HT1080 (cell line): ENCODE results near the gene GPATCH8. TPM values are rescaled to one million over a fixed set of nuclear protein-coding genes. Genes with fewer than 3 reads are reported as not detected.

Experiments
- DNase-seq: peaks from one replicate; pipeline ENCODE4 v3.0.0-alpha.2; 2015; ENCODE audit warnings: low read depth
- small RNA-seq: library from RNA; depleted of rRNA; stranded (forward); fragments of <200 nt; gene quantifications from one replicate; pipeline ENCODE3, GENCODE V24; 2014
- total RNA-seq: library from RNA; depleted of rRNA; stranded (reverse); fragments of >200 nt; shearing (Covaris generic); gene quantifications from 2 replicates; pipeline ENCODE4 v1.2.3, GENCODE V29; 2014; rRNA removed

GPATCH8 gene
- total RNA-seq, 1 experiment from 2014 or later = 13.2 TPM

DNA sequence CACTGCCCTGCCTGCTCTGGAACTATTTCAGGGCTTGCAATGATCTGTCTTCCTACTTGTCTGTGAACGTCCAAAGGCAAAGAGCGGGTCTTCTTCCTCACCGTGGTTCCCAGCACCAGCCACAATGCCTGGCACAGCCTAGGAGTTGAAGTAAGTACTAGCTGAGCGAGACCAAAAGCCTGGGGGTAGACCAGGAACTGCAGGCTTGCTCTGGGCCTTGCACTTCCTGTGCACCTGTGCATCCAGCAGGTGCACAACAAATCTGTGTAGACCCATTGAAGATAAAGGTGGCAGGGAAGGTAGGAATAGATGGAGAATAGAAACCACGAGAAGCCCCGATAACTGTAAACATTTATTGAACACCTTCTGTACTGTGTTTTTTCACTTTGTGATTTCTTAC lies 144.2 kb downstream of the GPATCH8 start:
- DNase-seq = no peak

DNA sequence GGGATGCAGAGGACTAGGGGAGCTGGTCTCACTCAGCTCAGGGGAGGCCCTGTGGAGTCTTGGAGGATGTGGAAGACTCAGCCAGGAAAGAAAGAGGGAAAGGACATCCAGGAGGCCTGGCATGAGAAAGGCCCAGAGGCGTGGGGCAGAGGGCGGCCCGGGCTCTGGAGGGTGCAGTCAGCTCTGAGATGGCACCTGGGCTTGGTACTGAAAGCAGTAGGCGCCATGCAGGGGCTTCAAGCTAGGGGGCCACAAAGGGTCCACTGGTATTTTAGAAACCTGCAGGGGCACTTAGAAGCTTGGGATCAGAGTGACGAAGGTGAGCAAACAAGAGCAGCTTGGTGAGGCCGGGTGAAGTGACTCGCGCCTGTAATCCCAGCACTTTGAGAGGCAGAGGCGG lies 145.1 kb downstream of the GPATCH8 start:
- no peak for DNase-seq

DNA sequence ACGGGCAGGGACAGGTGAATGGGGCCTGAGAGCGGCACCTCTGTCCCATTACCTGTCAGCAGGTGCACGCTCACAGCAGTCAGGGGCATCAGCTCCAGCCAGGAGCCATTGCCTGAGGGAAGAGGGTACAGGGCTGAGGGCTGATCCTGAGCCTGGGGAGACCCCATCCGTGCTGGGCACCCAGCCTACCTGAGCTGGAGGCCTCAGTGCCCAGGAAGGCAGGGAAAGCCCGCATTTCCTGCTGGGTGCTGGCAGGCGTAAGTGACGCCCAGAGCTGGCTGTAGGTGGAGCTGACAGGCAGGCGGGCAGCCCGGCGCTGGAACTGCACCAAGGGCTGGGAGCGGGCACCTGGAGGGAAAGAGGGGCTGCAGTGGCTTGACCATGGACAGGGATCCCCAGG lies 147.0 kb downstream of the GPATCH8 start:
- DNase-seq = no peak

DNA sequence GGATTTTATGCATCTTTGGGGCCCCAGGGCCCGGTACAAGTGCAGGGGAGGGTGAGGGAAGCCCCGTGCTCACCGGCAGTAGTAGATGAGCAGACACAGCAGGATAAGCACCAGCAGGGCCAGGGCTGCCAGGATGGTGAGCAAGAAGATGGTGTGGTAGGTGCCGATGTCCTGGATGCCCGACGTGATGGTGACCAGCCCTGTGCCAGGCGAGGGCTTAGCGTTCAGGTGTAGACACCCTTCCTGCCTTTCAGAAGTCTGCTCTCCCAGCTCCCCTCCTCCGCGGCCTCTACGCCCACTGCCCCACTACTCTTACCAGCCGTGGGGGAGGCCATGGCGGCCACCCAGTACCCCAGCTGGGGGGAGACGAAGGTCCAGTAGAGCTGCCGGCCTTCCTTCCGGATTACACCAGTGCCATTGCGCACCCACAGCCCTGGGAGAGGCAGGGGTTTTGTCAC lies 147.5 kb downstream of the GPATCH8 start:
- no peak for DNase-seq

DNA sequence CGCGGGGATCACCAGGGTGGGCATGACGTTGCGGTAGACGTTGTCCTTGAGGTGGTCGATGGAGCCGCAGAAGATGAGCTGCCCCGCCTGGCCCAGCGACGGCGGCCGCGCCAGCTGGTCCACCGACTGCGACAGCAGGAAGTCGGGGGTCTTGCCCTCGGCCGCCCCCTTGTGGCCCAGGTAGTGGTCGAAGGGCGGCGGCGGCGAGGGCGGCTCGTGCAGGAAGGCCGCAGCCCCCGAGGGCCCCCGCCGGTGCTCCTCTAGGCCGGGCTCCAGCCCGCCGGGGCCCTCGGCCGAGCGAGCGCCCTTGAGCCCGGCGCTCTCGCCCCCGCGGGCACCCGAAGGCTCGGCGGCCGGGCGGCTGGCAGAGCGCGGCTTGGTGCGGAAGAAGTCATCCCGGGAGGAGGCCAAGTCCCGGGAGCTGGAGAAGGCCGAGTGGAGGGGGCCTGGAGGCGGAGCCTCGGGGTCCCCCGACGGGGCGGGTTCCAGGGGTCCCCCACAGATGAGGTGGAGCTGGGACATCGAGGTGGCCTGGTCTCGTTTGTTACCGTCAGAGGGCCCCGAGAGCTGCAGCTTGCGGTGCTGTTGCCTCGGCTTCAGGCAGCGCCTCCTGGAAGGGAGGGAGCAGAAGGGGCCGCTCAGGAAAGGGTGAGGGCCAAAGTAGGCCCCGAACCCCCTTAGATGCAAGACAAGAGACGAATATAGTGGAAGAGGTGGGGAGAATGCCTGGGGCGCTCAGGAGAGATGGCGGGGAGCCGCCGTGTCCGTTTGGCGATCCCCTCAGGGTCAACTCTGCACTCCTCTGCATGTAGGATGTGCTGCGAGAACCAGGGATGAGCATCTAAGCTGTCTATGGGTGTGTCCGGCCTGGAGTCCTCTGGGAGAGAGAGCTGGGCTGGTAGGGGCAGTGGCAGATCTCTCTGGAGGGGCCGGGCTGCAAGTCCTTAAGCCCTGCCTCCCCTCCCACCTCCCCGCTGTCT lies 148.3 kb downstream of the GPATCH8 start:
- no peak for DNase-seq

DNA sequence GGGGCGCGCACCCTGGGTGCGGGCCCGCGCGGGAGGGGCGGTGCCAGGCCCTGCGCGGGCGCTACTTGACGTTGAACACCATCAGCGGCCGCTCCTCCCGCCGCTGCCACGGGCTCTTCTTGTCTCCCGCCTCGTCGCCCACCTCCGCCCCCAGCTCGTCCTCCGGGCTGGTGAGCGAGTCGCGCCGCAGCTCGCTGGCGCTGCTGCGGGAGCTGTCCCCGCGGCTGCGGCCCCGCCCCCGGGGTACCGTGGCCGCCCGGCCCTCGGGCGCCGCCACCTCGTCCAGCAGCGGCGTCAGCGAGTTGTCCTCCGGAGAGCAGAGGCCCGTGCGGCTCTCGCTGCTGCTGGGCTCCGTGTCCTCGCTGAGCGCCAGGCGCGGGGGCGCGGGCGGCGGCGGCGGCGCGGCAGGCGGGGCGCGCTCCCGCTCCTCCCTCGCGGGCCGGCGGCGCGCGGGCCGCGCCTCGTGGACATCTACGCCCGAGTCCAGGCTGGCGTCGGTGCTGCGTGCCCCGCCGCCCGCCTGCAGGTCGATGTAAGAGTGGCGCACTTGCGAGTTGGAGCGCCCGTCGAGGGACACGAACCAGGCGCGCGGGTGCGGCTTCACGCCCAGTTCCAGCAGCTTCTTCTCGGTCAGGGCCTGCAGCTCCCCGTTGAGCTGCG lies 149.4 kb downstream of the GPATCH8 start:
- no peak for DNase-seq

DNA sequence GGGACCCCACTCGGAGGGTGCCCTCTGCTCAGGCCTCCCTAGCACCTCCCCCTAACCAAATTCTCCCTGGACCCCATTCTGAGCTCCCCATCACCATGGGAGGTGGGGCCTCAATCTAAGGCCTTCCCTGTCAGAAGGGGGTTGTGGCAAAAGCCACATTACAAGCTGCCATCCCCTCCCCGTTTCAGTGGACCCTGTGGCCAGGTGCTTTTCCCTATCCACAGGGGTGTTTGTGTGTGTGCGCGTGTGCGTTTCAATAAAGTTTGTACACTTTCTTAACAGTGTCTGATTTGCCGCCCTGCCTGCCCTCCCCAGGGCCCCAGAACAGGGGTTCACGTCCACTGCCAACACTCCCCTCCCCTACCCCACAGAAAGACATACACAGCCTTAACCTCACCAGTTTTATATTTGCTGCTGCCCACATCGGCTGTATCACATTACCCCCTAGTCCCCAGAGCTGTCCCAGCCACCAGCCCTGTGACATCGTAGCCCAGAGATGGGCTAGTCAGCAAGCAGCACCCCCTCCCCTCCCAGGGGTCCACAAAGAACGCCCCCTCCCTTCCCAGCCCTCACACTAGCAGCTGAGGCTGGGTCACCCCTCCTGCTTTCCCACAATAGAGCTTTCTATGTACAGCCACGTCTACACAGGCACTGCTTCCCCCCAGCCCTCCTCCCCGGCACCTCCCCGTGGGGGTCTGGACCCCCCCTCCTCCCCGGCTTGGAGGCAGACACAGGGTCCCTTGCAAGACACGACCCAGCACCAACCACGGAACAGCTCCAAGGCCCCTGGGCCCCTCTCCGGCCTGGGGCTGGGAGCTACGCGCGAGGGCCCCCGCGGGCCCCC lies 150.2 kb downstream of the GPATCH8 start:
- DNase-seq = no peak

DNA sequence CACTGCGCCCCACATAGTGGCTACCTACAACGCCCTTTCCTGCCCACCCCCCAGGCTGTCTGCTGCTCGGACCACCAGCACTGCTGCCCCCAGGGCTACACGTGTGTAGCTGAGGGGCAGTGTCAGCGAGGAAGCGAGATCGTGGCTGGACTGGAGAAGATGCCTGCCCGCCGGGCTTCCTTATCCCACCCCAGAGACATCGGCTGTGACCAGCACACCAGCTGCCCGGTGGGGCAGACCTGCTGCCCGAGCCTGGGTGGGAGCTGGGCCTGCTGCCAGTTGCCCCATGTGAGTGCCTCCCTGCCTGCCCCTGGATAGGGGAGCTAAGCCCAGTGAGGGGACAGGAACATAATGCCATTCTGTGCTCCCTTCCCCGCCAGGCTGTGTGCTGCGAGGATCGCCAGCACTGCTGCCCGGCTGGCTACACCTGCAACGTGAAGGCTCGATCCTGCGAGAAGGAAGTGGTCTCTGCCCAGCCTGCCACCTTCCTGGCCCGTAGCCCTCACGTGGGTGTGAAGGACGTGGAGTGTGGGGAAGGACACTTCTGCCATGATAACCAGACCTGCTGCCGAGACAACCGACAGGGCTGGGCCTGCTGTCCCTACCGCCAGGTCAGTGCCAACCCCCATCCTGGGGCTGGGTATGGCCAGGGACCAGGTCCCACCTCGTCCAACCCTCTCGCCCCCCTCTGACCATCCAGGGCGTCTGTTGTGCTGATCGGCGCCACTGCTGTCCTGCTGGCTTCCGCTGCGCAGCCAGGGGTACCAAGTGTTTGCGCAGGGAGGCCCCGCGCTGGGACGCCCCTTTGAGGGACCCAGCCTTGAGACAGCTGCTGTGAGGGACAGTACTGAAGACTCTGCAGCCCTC lies 151.0 kb downstream of the GPATCH8 start:
- no peak for DNase-seq

DNA sequence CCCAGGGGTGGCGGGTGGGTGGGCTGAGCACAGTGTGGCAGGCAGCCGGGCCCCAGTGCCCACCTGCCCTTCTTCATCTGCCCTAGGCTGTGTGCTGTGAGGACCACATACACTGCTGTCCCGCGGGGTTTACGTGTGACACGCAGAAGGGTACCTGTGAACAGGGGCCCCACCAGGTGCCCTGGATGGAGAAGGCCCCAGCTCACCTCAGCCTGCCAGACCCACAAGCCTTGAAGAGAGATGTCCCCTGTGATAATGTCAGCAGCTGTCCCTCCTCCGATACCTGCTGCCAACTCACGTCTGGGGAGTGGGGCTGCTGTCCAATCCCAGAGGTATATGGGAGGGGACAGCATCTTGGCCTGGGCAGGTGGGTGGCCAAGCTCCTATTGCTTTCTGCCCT lies 151.7 kb downstream of the GPATCH8 start:
- no peak for DNase-seq

DNA sequence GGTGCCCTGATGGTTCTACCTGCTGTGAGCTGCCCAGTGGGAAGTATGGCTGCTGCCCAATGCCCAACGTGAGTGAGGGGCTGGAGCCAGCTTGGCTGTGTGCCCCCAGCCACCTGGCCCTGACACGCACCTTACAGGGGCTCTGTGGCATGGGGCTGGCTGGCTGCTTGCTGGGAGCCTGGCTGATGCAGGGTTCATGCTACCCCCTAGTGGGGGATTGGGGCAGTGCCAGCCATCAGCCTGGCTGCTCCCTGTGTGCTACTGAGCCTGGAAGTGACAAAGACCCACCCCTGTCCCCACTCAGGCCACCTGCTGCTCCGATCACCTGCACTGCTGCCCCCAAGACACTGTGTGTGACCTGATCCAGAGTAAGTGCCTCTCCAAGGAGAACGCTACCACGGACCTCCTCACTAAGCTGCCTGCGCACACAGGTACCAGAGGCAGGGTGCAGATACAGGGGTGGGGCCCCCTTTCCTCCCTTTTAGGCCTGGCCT lies 152.4 kb downstream of the GPATCH8 start:
- DNase-seq = peak; percentile 59

DNA sequence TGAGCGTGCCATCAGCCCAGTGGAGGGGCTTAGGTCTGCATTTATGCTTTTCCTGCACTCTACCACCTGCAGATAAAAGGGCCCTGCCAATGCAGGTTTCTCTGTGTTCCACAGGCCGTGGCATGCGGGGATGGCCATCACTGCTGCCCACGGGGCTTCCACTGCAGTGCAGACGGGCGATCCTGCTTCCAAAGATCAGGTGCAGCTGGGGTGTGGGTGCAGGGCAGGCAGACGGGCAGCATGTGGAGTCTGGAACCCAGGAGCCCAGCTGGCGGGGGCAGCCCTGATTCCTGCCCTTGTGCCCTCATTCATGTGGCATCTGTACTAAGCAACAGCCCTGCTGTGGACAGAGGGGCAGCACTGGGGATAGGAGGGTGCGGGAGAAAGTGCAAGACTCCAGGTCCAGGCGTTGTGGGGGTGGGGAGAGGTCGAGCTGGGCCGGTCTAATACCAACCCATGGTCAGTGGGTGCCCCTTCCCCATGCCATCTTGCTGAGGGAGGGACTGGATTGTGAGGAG lies 153.6 kb downstream of the GPATCH8 start:
- no peak for DNase-seq

DNA sequence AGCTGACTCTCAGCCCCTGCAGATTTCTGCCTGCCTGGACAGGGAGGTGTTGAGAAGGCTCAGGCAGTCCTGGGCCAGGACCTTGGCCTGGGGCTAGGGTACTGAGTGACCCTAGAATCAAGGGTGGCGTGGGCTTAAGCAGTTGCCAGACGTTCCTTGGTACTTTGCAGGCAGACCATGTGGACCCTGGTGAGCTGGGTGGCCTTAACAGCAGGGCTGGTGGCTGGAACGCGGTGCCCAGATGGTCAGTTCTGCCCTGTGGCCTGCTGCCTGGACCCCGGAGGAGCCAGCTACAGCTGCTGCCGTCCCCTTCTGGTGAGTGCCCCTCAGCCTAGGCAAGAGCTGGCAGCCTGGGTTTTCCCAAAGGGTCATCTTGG lies 154.2 kb downstream of the GPATCH8 start:
- DNase-seq = no peak

DNA sequence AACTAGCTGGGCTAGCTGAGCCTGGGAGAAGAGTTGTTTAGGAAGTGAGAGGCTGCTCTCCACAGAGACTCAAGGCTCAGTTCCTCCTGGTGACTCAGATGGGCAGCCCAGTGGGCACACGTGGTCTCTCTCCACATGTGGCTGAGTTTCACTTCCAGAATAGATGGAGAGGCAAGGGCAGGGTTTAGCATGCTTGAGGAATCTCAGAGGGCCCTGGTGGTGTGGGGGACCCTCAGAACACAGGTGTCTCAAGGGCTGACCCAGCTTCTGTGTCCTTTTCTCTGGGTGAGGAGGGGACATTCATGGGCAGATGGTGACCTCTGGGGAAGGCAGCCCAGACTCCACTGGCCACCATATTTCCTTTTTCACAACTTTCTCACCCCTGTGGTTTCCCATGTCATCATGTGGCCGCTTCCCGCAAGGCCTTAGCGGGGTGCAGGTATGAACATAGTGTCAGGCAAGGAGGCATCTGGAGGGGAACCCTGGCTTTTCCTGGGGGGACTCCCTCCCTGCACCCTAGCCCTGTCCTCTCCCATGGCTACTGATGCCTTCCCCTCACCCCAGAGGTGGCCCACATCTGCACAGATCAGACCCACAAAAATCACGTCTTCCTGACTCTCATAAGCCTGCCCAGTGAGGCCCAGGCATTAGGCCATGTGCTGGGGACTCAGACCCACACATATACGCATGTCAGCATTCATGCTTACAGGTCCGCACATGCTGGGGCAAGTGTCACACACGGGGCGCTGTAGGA lies 154.8 kb downstream of the GPATCH8 start:
- DNase-seq = peak; percentile 75

Small RNA genes lying within 50 kb of the gene (small RNA-seq; reads per million reads assigned to genes)
- gene RN7SL258P = not detected

Other genes with a start within 250 kb of the GPATCH8 start
- not detected in 2 replicates for gene SLC4A1, start 235.3 kb downstream of the GPATCH8 start, total RNA-seq
- gene RUNDC3A, start 194.8 kb downstream of the GPATCH8 start, total RNA-seq = 0.31 and 1.9 TPM in 2 replicates
- 154 and 185 TPM in 2 replicates for gene SLC25A39, start 178.6 kb downstream of the GPATCH8 start, total RNA-seq
- 139 and 191 TPM in 2 replicates for gene GRN, start 158.1 kb downstream of the GPATCH8 start, total RNA-seq
- 11.4 and 11.7 TPM in 2 replicates for gene FAM171A2, start 139.6 kb downstream of the GPATCH8 start, total RNA-seq
- not detected in 2 replicates for gene ITGA2B, start 113.8 kb downstream of the GPATCH8 start, total RNA-seq
- gene FZD2, start 54.1 kb upstream of the GPATCH8 start, total RNA-seq = 9.7 and 14.6 TPM in 2 replicates
- gene MEIOC, start 153.1 kb upstream of the GPATCH8 start, total RNA-seq = 0.02 and 0.03 TPM in 2 replicates
- gene CCDC43, start 186.4 kb upstream of the GPATCH8 start, total RNA-seq = 40.9 and 41.3 TPM in 2 replicates
- 11.4 and 11.6 TPM in 2 replicates for gene DBF4B, start 205.3 kb upstream of the GPATCH8 start, total RNA-seq